Kidney epithelial cell (primary cell): ENCODE data around the gene TRABD. TPM values are rescaled to one million over a fixed set of nuclear protein-coding genes. Genes with fewer than 3 reads are reported as not detected.
A peak's percentile ranks its signal among the peaks of the same experiment; 100 is the strongest.

Experiments
- DNase-seq: peaks from one replicate; pipeline ENCODE4 v3.0.0-alpha.2; 2010; ENCODE audit warnings: low read depth
- H3K27me3 ChIP-seq: 2 replicates; pipeline ENCODE4 v1.6.0; 2011; ENCODE audit warnings: low read length; ENCODE audit not compliant: control insufficient read depth, insufficient read depth
- H3K36me3 ChIP-seq: 2 replicates; pipeline ENCODE4 v1.5.1; 2011; ENCODE audit warnings: low read length; ENCODE audit not compliant: control insufficient read depth, insufficient read depth
- H3K4me3 ChIP-seq: 2 replicates; pipeline ENCODE4 v1.5.1; 2011; ENCODE audit warnings: low read depth, mild to moderate bottlenecking, control low read depth, low read length
- CTCF ChIP-seq: IDR thresholded peaks from 2 replicates; pipeline ENCODE4 v1.5.1; 2011; ENCODE audit warnings: mild to moderate bottlenecking, moderate library complexity, low read length, control low read depth, inconsistent platforms; ENCODE audit not compliant: insufficient read depth, poor library complexity, severe bottlenecking
- total RNA-seq: library from RNA; depleted of rRNA; stranded (reverse); fragments of >200 nt; gene quantifications from 2 replicates; pipeline ENCODE4 v1.2.3, GENCODE V29; 2015

TRABD gene
- total RNA-seq, 1 donor from 2014 or later: 60.2 TPM

DNA sequence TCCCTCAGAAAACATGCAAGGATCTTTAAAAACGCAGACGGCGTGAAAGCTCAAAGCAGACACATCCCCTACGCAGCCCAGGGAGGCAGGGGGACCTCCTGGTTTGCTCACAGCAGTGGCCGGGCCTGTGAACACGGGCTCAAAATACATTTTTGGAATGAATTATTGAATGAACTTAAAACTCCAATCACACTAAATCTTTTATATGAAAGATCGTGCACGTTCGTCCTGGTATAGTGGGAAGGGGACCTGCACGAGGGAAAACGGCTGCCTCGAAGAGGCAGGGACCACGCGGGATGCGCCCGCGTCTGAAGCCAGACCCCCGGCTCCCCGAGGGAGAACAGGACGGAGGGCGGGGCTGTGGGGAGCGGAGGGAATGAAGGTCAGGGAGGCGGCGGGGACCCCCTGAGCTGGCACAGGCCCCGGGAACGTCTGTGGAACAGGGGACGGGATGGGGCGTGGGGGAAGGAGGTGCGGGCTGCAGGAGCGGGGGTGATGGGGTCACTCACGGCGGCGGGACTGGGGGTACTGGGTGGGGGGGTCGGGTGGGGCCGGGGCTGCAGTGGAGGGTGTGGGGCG, 16.4 kb upstream of the TRABD start:
- H3K4me3 ChIP-seq: no peak overlapping the region
- peaks cover 32% of the 10 kb centered on the region for H3K27me3 ChIP-seq
- TF ChIP-seq CTCF: no peak
- no peaks in the 10 kb centered on the region for H3K36me3 ChIP-seq
- DNase-seq: no peak

DNA sequence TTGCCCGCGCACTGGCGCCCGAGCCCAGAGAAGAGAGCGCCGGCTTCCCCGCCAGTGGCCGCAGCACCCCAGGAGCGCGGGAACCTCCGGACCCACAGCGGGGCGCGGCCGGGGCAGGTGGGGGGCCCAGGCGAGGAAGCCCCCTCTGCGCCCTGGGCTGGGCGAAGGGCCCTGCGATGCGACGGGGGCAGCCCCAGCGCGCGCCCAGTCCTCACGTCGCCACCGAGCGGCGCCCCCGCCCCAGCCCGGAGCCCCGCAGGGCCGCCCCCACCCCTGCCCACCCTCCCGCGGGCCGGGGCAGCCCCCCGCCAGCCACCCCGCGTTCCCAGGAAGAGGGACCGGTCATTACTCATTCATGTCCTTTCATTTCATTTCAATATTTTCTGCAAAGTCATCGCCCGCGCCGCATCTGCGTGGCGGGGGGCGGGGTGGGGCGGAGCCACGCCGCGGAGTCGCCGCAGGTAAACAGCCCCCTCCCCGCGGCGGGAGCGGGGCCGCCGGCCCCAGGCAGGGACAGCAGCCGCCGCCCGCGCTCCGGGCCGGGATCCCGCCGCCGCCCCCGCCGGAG, 15.9 kb upstream of the TRABD start:
- no peak for TF ChIP-seq CTCF
- H3K4me3 ChIP-seq: peak overlapping the region; percentile 27
- no peaks in the 10 kb centered on the region for H3K36me3 ChIP-seq
- peaks cover 32% of the 10 kb centered on the region for H3K27me3 ChIP-seq
- DNase-seq: no peak

DNA sequence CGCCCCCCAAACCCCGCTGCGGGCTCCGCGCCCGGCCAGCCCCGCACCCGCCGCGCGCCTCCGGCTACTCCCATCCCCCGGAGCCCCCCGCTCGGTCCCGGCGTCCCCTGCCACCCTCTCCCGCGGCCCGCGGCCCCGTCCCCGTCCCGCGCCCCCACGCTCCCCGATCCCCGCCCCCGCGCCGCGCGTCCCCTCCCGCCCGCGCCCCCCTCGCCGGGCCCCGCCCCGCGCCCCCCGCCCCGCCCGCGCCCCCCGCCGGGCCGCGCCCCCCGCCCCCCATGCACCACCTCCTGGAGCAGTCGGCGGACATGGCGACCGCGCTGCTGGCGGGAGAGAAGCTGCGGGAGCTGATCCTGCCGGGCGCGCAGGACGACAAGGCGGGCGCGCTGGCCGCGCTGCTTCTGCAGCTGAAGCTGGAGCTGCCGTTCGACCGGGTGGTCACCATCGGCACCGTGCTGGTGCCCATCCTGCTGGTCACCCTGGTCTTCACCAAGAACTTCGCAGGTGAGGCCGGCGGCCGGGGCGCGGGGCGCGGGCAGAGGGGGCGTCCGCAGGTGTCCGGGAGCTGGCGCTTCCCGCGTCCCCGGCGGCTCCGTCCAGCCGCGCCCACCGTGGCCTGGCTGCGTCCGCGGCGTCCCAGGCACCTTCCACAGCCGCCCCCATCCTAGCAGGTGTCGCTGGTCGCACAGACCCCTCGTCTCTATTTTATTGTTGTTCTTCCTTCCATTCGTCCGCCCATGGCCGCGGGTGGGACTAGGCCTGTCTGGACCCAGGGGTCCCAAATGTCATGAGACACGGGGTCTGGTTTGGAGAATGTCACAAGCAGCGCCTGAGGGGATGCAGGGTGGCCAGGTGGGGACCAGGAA, 15.0 kb upstream of the TRABD start, which contains the start of gene PANX2:
PANX2 (plus strand) TSS at position 279 of the 866 bp plus-strand sequence; CDS start at position 279, 0 bp downstream.
- H3K4me3 ChIP-seq: peak within 1 kb of the TSS; percentile 27
- no peak for TF ChIP-seq CTCF
- H3K27me3 ChIP-seq: peaks cover 32% of the 10 kb centered on the region
- H3K36me3 ChIP-seq: no peaks in the 10 kb centered on the region
- DNase-seq: no peak

GRCh38 chr22:50171319-50171964, 14.3 kb upstream of the TRABD start:
- TF ChIP-seq CTCF: no peak
- no peak for DNase-seq
- Histone ChIP-seq H3K27me3 (peaks cover 35% of the 10 kb centered on the region), H3K4me3 (no peak overlapping the region), H3K36me3 (no peaks in the 10 kb centered on the region)

- Histone ChIP-seq H3K4me3 (no peak overlapping the region), H3K36me3 (no peaks in the 10 kb centered on the region)
- TF ChIP-seq CTCF: no peak
Observed at GRCh38 chr22:50171965-50172421, 13.7 kb upstream of the TRABD start.

More at GRCh38 chr22:50171965-50172421, 13.7 kb upstream of the TRABD start:
- DNase-seq: no peak
- H3K27me3 ChIP-seq: peaks cover 35% of the 10 kb centered on the region
